ENCODE results near the gene HOXA1. TPM values are rescaled to one million over a fixed set of nuclear protein-coding genes. Genes with fewer than 3 reads are reported as not detected.

The HOXA1 gene
- total RNA-seq, 1 donor = 0.42 TPM

Other genes starting within 250 kb of the HOXA1 start
- gene SKAP2, start 231.4 kb downstream of the HOXA1 start, total RNA-seq = 14.3 TPM
- gene HOXA2, start 6.7 kb upstream of the HOXA1 start, total RNA-seq = 0.10 TPM
- not detected for gene HOXA4, start 34.8 kb upstream of the HOXA1 start, total RNA-seq
- 3.0 TPM for gene HOXA5, start 47.7 kb upstream of the HOXA1 start, total RNA-seq
- gene HOXA6, start 51.8 kb upstream of the HOXA1 start, total RNA-seq = not detected
- under 0.01 TPM for gene HOXA3, start 56.6 kb upstream of the HOXA1 start, total RNA-seq
- 0.10 TPM for gene HOXA7, start 60.7 kb upstream of the HOXA1 start, total RNA-seq
- 0.52 TPM for gene HOXA9, start 69.5 kb upstream of the HOXA1 start, total RNA-seq
- gene HOXA10, start 78.3 kb upstream of the HOXA1 start, total RNA-seq = 0.63 TPM
- not detected for gene HOXA11, start 89.2 kb upstream of the HOXA1 start, total RNA-seq
- gene HOXA13, start 104.1 kb upstream of the HOXA1 start, total RNA-seq = under 0.01 TPM
- gene EVX1, start 146.8 kb upstream of the HOXA1 start, total RNA-seq = not detected